NK-92 treated with Interleukin-12 subunit alpha and Interleukin-12 subunit beta, amount 100 ng/mL, for 24 hours (cell line): ENCODE data around the gene KIF18B.
A peak's percentile ranks its signal among the peaks of the same experiment; 100 is the strongest.

Experiments
- DNase-seq: peaks from one replicate; lab custom pipeline; 2025; lab: John Stamatoyannopoulos, UW

KIF18B gene

DNA sequence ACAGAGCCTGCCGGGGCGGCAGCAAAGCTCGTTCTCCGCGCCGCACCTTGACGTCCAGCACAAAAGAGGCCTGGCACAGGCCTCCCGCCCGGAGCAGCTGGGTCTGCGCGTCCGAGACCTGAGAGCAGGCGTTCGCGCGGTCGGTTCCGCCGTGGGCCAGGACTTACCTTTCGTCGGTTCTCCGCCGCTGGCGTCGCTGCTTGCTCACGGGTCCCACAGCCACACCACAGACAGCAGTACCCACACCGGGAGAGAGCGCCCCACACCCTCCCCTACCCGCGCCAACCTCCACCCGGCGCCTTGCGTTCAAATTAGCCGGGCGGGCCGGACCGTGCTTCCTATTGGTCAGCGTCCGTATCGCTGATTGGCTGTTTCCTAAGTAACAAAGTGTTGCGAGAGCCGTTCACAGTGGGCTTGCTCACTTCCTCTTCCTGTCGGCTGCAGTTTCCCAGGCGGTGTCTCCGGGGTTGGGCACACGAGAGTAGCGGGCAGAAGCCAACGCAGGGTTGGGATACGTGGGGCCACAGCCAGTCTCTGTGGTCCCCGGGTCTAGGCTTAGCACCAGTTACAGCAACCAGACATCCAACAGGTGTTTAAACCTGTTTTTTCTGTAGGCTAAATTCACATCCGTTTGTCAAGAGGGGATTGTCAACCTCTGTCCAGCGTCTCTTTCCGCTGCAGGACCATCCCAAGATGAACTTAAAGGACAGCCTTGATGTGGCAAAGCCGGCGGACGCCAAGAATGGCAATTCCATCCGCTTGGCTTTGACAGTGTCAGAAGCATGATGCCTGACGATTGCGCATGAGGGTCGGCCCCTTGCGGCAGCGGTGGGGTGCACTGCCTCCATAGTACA, at the start of gene KIF18B:
TSS of gene KIF18B (minus strand) at position 313 of the 854 bp plus-strand sequence. CDS start 11,429 bp downstream, outside the sequence.
- peak; percentile 92 for DNase-seq

DNA sequence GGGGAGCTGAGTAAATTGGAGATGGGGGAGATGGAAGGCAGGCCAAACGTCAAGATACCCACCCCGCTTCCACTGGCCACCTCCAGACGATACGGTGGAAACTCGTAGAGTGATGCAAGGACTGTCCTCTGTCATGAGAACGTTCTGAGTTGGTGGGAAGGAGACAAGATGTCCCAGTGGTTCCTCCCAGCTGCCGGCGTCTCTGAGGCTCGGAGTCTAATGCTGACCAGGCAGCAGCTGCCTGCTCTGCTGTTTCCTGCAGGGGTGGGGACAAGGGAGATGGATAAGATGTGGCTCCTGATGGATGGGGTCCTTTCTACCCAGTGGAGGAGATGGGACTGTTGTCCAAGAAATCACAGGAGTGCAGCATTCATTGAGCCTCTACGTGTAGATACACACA, 48.7 kb upstream of the KIF18B start:
- no peak for DNase-seq

DNA sequence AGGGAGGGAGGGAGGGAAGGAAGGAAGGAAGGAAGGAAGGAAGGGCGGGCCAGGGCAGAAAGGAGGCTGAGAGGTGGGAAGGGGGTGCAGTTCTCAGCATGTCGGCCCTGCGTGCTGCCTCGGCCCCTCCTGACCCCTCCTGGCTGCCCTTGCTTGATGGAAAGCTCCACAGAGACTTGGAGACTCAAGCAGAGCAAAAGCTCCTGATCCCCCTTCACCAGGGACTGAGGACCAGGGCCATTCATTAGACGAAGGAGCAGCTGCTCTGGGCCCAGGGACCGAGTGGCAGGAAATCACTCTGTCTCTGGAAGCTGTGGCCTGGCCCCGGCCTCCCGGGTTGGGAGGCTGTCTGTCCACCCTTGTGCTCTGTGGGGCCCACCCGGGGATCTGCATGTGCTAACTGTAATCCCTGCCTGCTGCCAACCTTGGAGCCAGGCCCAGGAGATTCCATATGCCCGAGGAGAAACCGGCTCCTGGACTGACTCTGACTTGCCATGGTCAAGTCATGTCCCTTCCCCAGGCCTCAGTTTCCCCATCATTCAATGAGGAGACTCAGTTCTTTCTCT, 47.9 kb upstream of the KIF18B start:
- DNase-seq = no peak

DNA sequence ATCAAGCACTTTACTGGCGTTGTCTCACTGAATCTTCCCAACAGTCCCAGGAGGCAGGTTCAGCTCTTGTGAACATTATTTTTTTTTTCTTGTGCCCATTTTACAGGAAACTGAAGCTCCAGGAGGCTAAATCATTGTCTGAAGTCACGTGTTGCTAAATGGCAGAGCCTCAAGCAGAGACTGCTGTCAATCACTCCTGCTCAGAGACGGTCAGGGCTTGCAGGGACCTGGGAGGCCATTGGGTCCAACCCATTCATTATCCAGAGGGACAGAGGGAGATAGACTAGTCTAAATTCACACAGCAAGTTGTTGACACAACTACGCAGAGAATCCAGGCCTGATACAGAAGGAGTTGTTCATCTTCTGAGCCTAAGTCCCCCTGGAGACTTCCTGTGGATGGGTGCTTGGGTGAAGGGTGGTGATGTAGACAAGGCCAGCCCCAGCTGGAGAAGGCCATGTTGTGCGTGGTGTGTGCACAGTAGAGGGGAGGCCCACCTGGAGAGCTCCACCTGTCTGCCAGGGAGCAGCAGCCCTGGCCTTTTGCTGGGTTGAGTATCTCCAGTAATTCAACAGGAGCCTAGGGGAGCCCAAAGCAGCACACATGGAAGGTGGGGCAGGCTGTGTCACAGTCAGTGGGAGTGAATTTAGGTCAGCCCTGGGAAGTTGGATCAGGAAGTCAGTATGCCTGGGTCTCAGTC, 44.8 kb upstream of the KIF18B start:
- DNase-seq = no peak

DNA sequence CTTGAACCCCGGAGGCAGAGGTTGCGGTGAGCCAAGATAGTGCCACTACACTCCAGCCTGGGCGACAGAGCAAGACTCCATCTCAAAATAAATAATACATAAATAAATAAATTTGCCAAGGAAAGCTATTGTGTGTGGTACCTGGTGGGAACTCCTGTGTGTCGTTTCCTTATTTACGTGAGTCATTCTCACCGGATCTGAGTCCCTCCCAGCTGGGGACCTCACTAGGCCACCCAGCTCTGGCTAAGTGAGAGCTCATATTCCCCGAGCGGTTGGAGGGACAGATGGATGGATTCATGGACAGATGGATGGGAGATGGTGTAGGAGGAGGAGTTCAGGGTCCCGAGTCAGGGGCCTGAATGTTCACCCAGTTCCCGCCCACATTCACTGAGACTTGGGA, 43.4 kb upstream of the KIF18B start:
- DNase-seq = no peak

DNA sequence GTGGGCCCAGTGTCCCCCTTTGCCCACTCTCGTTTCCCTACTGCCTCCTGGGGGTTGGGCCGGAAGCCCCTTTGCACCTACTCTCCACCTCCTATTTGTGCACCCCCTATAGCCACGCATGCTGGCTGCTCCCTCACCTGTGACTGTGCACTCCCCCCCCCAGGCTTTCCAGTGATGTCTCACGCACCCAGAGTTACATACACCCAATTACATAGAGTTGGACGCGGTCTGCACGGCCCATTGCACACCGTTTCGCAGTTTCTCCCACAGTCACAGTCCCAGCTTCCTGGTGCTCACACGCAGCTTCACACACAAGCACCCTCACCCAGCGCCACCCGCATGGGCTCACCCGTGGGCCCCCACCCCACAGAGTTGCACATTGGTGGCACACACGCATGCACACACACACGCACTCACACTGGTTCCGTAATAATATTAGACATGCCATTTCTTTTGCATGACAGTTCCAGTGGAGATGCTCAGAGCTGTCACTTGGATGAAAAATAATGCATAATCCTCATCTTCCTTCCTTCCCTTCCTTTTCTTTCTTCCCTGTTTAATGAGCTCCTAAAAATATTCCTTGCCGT, 42.1 kb upstream of the KIF18B start:
- DNase-seq = no peak

- DNase-seq = no peak
Measured at GRCh38 chr17:44988044-44988942, 40.7 kb upstream of the KIF18B start.

DNA sequence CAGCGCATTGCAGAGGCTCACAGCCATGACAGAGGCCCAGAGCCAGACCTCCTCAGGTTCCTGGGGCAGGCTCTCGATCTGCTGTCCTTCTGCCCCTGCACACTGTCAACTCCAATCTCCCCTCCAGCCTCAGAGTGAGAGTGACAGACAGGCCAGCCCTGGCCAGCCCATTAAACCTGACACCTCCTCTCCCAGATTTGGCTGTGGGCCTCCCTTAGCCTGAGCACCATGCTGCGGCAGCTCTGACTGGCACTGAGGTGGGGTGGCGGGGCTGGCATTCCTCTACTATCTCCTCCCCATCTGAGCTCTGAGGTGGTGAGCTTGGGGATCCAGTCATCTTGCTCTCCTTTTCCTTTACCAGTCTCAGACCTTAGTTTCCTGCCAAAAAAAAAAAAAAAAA, 36.0 kb upstream of the KIF18B start:
- no peak for DNase-seq

DNA sequence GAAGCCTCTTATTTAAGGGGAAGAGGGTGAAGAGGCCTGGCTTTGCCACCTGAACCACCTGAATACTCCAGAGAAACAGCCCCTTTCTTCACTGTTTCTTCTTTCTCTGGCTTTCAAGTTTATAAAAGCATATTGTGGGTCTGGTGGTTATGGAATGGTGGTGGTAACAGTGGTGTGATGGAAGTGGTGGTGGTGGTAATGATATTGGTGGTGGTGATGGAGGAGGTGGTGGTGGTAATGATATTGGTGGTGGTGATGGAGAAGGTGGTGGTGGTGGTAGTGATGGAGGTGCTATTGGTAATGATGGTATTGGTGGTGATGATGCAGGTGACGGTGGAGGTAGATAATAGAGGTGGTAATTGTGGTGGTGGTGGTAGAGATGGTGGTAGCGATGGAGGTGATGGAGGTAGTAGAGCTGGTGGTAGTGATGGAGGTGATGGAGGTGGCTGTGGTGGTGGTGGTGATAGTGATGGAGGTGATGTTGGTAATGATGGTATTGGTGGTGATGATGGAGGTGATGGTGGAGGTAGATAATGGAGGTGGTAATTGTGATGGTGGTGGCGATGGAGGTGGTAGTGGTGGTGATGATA, 34.6 kb upstream of the KIF18B start:
- no peak for DNase-seq

DNA sequence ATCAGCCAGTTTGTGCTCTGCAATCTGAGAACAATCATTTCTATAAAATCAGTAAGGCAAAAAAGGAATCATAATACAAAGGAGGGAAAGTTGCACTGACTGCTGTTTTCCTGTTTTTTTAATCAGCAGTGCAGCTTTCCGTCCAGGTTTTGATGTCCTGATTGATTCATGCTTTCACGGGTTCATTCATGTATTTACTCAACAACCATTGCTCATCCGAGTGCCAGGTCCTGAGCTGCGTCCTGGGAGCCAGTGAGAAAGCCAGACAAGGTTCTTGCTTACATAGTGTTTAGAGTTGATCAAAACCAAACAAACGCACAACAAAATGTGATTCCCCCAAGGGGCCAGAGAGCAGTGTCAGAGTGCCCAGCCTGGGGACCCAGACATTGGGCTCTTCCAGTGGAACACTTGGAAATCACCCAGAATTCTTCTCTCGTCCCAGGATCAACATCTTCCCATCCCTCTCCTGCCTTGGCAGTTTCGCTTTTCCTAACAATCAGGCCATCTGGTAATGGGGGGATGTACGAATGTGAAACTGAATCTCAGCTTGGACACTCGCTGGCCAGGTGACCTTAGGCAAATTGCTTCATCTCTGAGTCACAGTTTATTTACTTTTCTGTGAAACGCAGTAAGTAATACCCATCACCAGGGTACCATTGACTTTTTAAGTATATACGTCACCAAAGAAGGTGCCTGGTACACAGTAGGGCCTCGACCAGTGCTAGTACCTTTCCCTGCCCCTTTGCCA, 33.8 kb upstream of the KIF18B start:
- DNase-seq = no peak

GRCh38 chr17:44979426-44979995, 31.9 kb upstream of the KIF18B start:
- DNase-seq = no peak

DNA sequence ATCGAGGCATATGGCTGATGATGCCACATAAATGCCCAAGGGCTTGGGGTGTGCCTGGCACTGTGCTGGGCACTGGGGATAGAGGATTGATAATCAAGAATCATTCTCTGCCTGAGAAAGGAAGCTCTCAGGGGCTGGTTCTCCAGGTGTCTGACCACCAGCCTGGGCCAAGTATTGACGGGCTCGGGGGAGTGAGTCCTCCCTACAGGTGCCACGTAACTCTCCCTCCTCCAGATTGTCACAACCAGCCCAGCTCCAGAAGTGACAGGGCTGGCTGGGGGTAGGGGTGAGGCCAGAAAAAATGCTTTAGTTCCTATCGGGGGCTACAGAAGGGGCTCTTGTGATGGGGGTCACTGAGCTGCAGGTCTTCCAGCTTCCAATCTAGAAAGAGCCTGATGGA, 31.2 kb upstream of the KIF18B start:
- no peak for DNase-seq

DNA sequence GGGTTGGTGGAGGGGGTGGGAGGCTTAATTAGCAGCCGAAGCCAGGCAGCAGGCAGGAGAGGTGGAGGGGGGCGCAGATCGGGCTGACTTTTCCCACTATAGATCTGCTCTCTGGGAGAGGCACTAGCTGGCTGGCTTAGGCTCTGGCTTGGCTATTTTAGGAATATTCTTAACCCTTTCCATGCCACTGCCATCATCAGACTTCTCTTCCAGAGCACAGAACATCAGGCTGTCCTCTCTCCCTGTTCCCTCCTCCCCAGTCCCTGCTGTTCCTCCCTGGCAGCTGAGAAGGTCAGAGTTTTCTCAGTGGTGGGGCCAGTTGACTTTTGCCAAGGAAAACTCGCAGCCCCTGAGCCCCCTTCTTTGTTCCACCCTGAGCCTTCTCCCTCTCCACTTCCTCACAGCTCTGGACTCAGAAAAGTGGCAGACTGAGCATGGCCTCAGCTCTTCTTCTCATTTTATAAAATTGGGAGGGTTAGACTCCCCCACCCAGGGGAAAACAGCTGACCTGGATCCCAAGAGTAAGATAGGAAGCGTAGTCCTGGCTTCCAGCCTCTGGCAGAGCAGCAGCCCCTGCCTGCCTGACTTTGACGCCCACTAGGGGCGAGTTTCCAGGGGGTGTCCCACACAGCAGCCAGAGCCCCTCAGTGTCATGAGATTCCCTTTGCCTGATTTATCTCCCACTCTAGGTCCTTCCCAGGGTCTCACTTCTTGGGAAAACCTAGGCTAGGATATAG, 30.4 kb upstream of the KIF18B start:
- DNase-seq = no peak

- DNase-seq = no peak
Measured at GRCh38 chr17:44977065-44977464, 29.5 kb upstream of the KIF18B start.

DNA sequence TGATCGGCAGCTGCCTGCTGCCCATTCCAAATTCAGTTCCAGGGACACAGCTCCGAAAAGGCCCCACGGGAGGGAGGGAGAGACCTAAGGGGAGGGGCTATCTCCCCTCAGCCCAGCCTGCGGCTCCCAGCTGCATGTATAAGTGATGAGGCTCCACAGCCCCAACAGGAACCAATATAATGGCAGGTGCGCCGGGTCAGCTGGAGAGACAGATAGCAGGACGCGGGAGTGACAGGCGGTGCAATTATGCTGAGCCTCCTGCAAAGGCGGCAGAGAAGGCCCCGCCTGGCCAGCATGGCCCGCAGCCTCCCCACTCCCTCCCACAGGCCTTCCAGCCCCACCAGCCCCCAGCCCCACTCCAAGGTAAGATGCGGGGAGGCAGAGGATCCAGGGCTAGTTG, 28.6 kb upstream of the KIF18B start:
- DNase-seq = no peak

DNA sequence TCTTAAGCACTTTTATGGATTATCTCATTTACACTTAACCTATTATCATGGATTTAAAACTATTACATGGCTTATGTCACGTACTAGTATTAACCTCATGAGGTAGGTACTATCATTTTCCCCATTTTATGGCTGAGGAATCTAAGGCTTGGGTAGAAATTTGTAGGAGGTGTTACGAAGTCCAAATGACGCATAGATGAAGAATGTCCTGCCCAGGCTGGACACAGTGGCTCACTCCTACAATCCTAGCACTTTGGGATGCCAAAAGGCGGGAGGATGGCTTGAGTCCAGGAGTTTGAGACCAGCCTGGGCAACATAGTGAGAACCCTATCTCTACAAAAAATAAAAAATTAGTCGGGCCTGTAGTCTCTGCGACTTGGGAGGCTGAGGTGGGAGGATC, 25.4 kb upstream of the KIF18B start:
- no peak for DNase-seq

GRCh38 chr17:44971776-44972483, 24.4 kb upstream of the KIF18B start:
- no peak for DNase-seq

GRCh38 chr17:44970136-44970741, 22.7 kb upstream of the KIF18B start:
- DNase-seq = no peak
